Lung (tissue), 12 donors: ENCODE results near the gene PPFIA2. TPM values are rescaled to one million over a fixed set of nuclear protein-coding genes. Genes with fewer than 3 reads are reported as not detected.

Source experiments
- ATAC-seq: fragments of 200-7000 bp; cut with Tn5 transposase; one replicate; pipeline ENCODE4 v1.9.1; 2020; ENCODE audit warnings: moderate number of reproducible peaks; ENCODE audit not compliant: insufficient read depth, low FRiP score
- DNase-seq, 3 donors: peaks; one replicate each; pipeline ENCODE4 v3.0.0-alpha.2; 2013 to 2017
- H3K27ac ChIP-seq, 2 donors: one replicate each; pipeline ENCODE4 v1.5.1; 2013; ENCODE audit warnings: mild to moderate bottlenecking in 2 of 2, moderate library complexity in 2 of 2, control low read depth in 1 of 2, inconsistent platforms in 1 of 2, low read depth in 1 of 2, low read length in 1 of 2
- H3K27me3 ChIP-seq, 3 donors: one replicate each; pipeline ENCODE4 v1.5.1; 2013; ENCODE audit warnings: low read length in 2 of 3; ENCODE audit not compliant: control insufficient read depth in 3 of 3, insufficient read depth in 3 of 3
- H3K36me3 ChIP-seq, 4 donors: one replicate each; pipeline ENCODE4 v1.5.1; 2013; ENCODE audit warnings: low read length in 4 of 4, mild to moderate bottlenecking in 1 of 4, moderate library complexity in 1 of 4; ENCODE audit not compliant: control insufficient read depth in 4 of 4, insufficient read depth in 4 of 4
- H3K4me1 ChIP-seq, 5 donors: one replicate each; pipeline ENCODE4 v1.5.1; 2013; ENCODE audit warnings: low read length in 5 of 5, mild to moderate bottlenecking in 2 of 5, moderate library complexity in 1 of 5; ENCODE audit not compliant: control insufficient read depth in 5 of 5, insufficient read depth in 5 of 5
- H3K4me3 ChIP-seq: one replicate; pipeline ENCODE4 v1.5.1; 2013; ENCODE audit warnings: mild to moderate bottlenecking, control low read depth, moderate library complexity
- H3K9ac ChIP-seq, 2 donors: one replicate each; pipeline ENCODE4 v1.5.1; 2013; ENCODE audit warnings: low read length in 2 of 2, control low read depth in 1 of 2; ENCODE audit not compliant: insufficient read depth in 1 of 2
- H3K9me3 ChIP-seq, 4 donors: one replicate each; pipeline ENCODE4 v1.5.1; 2013; ENCODE audit warnings: low read length in 3 of 4, mild to moderate bottlenecking in 1 of 4, moderate library complexity in 1 of 4; ENCODE audit not compliant: control insufficient read depth in 4 of 4, insufficient read depth in 3 of 4
- CTCF ChIP-seq: IDR thresholded peaks from 2 replicates; pipeline ENCODE4 v1.5.1; 2012; ENCODE audit warnings: mild to moderate bottlenecking; ENCODE audit errors: control extremely low read depth, extremely low read depth
- WGBS, 2 donors: extraction: QIAGEN DNeasy Blood & Tissue Kit; methylation state at CpG; one replicate each; pipeline ENCODE4 v1.1.7; 2013; 5-methylcytosine and 5-hydroxymethylcytosine counted together
- polyA plus RNA-seq, 2 donors: library from polyadenylated mRNA; stranded (reverse); fragments of 200-250 nt; gene quantifications; one replicate each; pipeline ENCODE4 v1.2.1, GENCODE V29; 2013
- total RNA-seq, 2 donors: library from RNA; depleted of rRNA in 1 of 2; stranded (reverse); fragments of >200 nt in 1 of 2; gene quantifications; one replicate each; pipeline ENCODE4 v1.2.1, GENCODE V29; 2014 to 2021
- donor health status: control.
- donor health status: control.
- donor health status: Bipolar disorder and iron deficiency.
- donor health status: healthy.
- donor health status: DM: yes; HTN: yes; CAD: no.

PPFIA2 gene
- total and polyA plus RNA-seq, 4 donors, result 0.09 to 2.3 (median 0.89) TPM

GRCh38 chr12:81558031-81558430 is 201.1 kb downstream of the PPFIA2 start:
- TF ChIP-seq CTCF, result no peak
- no peak overlapping the region for H3K9ac ChIP-seq
- no peaks in the 10 kb centered on the region for H3K4me1 ChIP-seq
- no peaks in the 10 kb centered on the region for H3K36me3 ChIP-seq
- H3K9me3 ChIP-seq, result no peaks in the 10 kb centered on the region
- no peaks in the 10 kb centered on the region for H3K27me3 ChIP-seq
- H3K27ac ChIP-seq, result no peak overlapping the region
- no peak overlapping the region for H3K4me3 ChIP-seq
- ATAC-seq (no peak), DNase-seq (no peak)
- 88% methylated on average over 1 of the region's 1 CpG for WGBS, 2 donors

DNA sequence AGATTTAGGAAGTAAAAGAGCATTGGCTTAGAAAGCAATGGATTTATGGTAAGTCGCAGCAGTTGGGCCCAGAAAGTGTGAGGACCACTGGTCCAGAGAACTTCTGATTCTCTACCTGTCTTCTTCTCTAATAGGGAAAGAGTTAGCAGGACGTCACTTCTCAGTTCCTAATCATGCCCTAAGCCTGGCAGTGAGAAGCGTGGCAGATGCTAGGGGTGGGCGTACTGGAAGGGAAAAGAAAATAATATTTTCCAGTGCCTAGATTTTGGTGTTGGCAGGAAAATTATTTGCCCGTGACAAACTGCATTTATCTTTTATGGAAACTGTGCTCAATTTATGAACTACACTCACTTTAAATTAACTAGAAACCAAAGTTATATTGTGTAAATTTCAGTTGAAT is 212.3 kb downstream of the PPFIA2 start:
- H3K36me3 ChIP-seq, result no peaks in the 10 kb centered on the region
- WGBS, 2 donors, result 89 to 92% methylated on average over 5 of the region's 5 CpGs
- H3K9ac ChIP-seq, result no peak overlapping the region
- peaks cover 0 to 7% (median 0%) of the 10 kb centered on the region in 5 donors for H3K4me1 ChIP-seq
- H3K27ac ChIP-seq, result no peak overlapping the region
- ATAC-seq, result no peak
- no peak overlapping the region for H3K4me3 ChIP-seq
- H3K9me3 ChIP-seq, result no peaks in the 10 kb centered on the region
- TF ChIP-seq CTCF, result no peak
- H3K27me3 ChIP-seq, result no peaks in the 10 kb centered on the region
- no peak for DNase-seq

- no peak overlapping the region for H3K27ac ChIP-seq
- no peaks in the 10 kb centered on the region for H3K9me3 ChIP-seq
- TF ChIP-seq CTCF, result no peak
- H3K27me3 ChIP-seq, result no peaks in the 10 kb centered on the region
- DNase-seq (no peak), ATAC-seq (no peak)
- H3K36me3 ChIP-seq, result no peaks in the 10 kb centered on the region
- WGBS, 2 donors, result 69 to 80% methylated on average over 4 of the region's 4 CpGs
- peaks cover 0 to 11% (median 0%) of the 10 kb centered on the region in 5 donors for H3K4me1 ChIP-seq
- no peak overlapping the region for H3K9ac ChIP-seq
- no peak overlapping the region for H3K4me3 ChIP-seq
These were observed 215.5 kb downstream of the PPFIA2 start for GRCh38 chr12:81543621-81544139.
